KG1 (cell line): ENCODE results near the gene INPPL1.

Experiments used
- DNase-seq: peaks from one replicate; lab custom pipeline; 2025; lab: John Stamatoyannopoulos, UW

INPPL1 gene

GRCh38 chr11:72233056-72233772 is 8.6 kb downstream of the INPPL1 start:
- DNase-seq: no peak

DNA sequence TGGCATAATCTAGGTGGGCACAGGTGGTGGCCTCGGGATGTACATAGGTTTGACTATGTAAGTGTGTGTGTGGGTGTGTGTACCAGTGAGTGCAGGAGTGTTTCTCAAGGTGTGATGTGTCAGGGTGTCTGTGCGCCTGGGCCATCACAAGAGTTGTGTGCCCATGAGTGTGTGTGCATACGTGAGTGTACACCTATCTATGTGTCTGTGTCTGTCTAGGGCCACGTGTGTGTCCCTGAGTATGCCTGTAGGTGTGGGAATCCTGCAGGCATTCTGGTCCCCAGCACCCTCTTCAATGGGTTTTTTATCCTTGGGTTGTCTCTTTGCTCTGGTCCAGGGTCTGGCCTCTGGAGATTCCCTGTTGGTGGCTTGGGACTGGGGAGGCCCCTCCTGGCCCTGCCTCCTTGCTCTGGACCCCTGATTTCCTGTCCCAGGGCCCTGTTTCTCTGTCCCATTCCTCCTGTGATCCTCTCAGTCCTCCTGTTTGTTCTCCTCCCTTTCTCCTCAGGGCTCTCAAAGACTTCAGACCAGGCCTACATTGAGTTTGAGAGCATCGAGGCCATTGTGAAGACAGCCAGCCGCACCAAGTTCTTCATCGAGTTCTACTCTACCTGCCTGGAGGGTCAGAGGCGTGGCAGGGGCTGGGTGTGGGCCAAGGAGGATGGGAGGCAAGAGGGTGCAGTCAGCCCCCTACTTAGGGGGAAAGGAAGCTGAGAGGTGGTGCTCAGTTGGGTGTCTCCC is 9.4 kb downstream of the INPPL1 start:
- no peak for DNase-seq

GRCh38 chr11:72234514-72234830 is 9.9 kb downstream of the INPPL1 start:
- DNase-seq: no peak

- no peak for DNase-seq
These were observed 10.4 kb downstream of the INPPL1 start for GRCh38 chr11:72234920-72235319.

DNA sequence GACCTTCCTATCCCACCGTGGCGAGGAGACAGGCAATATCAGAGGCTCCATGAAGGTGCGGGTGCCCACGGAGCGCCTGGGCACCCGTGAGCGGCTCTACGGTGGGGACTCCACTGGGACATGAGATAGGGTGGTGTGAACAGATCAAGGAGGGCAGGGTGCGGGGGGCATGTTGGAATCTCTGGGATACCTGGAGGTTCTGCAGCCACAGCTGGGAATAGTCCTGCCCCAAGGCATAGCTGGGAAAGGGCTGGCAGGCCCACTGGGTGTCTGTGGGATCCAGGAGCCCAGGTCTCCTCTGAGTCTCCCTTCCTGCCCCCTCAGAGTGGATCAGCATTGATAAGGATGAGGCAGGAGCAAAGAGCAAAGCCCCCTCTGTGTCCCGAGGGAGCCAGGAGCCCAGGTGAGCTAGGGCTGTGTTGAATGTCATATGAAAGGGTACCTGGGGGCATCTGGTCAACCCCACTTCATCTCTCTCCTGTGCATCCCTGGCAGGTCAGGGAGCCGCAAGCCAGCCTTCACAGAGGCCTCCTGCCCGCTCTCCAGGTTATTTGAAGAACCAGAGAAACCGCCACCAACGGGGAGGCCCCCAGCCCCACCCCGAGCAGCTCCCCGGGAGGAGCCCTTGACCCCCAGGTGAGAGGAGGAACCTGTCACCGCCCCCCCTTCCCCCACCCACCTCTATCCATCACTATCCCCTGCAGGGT is 10.9 kb downstream of the INPPL1 start:
- no peak for DNase-seq

GRCh38 chr11:72236083-72236697 is 11.6 kb downstream of the INPPL1 start:
- DNase-seq: no peak

- DNase-seq: no peak
These were observed 12.2 kb downstream of the INPPL1 start for GRCh38 chr11:72236774-72237111.

- no peak for DNase-seq
These were observed 12.8 kb downstream of the INPPL1 start for GRCh38 chr11:72237112-72237931.

DNA sequence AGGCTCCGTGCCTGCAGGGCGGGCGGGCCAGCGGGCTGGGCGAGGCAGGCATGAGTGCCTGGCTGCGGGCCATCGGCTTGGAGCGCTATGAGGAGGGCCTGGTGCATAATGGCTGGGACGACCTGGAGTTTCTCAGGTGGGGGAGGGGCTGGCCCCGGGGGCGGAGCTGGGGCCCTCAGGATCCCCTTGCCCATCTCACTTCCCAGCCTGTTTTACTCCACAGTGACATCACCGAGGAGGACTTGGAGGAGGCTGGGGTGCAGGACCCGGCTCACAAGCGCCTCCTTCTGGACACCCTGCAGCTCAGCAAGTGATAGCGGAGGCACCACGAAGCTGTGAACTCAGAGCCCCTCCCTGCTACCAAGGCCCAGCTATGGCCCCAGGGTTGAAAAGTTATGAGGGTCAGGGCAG is 13.5 kb downstream of the INPPL1 start:
- peak; percentile 57 for DNase-seq

DNA sequence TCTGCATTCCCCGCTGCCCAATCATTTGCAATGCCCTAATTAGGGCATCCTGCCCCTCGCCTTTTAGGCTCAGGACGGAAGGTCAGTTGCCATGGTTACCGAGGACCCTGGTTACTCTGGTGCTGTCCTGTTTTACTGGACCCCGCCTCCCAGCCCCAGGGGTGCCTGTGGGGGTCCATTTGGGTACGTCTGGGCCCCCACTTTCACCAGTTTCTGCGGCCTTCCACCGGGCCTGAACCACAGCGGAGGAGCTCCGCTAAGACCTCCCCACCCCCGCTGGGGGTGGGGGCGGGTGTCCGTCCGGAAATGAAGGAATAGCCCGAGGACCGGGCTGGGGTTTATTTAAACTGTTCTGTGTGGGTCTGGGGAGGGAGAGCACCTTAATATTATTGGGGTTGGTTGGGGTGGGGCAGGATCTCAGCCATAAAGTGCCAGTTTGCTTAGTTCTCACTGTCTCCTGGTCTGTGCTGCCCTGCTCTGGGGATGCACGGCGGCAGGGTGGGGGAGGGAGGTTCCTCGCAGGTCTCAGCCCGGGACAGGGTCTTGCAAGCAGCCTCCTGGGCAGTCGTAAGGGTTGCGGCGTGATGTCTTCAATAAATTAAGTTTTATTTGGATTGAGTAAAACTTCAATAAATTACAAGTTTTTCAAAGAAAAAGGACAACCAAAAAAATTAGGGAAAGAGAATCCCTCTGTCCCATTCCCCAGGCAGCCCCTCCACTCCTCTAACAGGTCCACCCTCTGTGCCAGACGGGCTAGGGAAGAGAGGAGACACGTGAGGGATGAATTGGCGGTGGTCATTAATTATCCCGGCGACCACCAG is 14.1 kb downstream of the INPPL1 start:
- no peak for DNase-seq

DNA sequence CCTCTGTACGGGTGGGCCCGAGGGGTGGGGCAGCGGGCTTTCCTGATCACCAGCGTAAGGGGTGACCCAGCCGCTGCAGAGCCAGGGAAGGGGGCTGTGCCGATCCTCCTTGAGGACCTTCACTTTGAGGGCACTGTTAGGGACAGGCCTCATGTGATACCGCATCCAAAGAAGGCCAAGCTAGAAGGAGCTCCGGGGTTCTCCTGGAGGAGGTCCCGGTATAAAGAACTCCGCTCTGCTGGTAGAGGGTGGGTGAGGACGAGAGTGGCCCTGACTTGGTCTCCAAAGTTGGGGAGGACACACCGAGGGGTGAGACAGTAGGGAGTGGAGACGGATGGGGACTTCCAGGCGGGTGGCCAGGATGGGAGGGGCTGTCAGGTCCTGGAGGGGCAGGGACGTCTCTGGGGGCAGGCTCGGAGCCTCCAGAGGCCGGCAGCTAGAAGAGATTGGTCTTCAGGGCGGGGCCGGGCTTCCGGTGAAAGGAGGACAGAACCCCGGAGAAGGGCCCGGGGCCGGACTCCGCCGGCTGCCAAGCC is 14.8 kb downstream of the INPPL1 start:
- DNase-seq: no peak

GRCh38 chr11:72239849-72240460 is 15.4 kb downstream of the INPPL1 start:
- DNase-seq: no peak

GRCh38 chr11:72240461-72241290 is 16.1 kb downstream of the INPPL1 start:
- DNase-seq: no peak

GRCh38 chr11:72241291-72241781 is 16.8 kb downstream of the INPPL1 start:
- no peak for DNase-seq

GRCh38 chr11:72242141-72242540 is 17.6 kb downstream of the INPPL1 start:
- no peak for DNase-seq

DNA sequence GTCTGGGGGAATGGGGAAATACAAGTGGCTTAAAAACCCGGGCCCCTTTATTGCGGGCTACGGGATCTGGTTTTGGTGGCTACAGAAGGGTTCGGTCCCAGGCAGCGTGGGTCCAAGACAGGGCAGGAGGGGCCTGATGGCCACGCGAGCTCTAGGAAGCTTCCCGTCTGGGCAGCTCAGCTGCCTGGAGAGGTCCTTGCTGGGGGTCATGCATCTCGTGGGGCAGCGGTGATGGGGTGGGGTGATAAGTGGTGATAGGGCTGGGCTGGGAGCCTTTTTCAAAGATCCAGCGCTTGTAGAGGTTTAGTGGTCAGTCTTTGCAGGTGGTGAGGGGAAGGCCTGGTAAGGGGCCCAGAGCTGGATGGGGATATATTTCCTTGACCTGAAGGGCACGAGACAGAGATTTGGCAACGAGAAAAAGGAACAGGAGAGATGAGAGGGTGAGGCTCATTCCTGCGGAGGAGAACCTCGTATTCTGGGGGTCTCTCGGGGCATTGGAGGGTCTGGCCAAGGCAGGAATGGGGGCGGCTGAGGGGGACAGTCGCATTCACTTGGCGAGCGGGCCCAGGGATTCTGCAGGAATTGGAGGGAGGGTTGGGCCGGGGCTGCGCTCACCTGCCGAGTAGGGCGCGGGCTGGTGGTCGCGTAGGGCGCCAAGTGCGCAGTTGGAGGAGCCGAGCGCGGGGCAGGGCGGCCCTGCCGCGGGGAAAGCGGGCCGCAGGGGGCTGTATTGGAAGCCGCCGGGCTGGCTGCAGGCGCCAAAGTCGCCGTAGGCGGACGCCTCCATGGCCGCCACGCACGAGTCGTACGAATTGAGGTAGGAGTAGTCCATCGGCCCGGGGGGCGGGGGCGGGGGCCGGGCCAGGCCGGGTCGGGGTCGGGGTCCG is 18.8 kb downstream of the INPPL1 start:
- no peak for DNase-seq

DNA sequence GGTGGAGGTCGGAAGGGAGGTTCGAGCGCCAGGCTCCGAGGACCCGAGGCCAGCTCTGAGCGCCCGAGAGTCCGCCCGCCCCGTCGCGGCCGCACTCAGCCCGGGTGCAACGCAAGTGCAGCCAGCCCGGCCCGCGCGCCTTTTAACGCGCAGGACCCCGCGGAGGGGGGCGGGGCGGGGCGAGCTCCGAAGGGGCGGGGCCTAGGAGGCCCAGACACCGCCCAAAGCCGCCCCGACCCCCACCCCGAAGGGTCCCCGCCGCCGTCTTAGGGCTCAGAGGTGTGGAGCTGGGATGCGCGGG is 19.4 kb downstream of the INPPL1 start, which contains the start of gene PHOX2A:
Gene PHOX2A (minus strand): TSS at position 117 of the 301 bp plus-strand sequence. CDS start 172 bp downstream, outside the sequence.
- DNase-seq: no peak
